HG03060 (cell line): ENCODE measurements around the gene ADCY4.
"Not testable (repeated sequence)": the region's sequence is repeated elsewhere in the genome, so short reads cannot be mapped to it uniquely, and the experiment has no call there.

Source experiments
- ATAC-seq: cut with Tn5 transposase; IDR thresholded peaks from one replicate; pipeline ENCODE4 v1.9.1; 2021; ENCODE audit warnings: low read depth, moderate number of reproducible peaks; ENCODE audit not compliant: unreplicated experiment

ADCY4 gene

DNA sequence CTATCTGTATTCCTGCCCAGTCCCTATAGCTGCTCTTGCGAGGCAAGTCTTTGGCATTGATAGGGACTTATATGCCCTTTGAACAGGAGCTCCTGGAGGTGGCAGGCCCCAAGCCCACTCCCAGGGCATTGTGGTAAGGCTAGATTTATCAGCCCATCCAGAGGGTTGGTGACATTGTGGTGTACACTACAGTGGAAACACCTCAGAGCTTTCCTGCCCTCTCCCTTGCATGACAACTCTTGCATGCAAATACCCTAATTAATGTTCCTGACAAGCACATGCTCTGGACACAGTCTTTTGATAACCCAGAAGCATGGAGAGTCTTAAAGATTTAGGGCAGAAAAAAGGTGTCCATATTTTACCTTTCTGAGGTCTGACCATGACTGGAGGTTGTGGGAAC lies 5.7 kb upstream of the ADCY4 start:
- ATAC-seq, result no peak

DNA sequence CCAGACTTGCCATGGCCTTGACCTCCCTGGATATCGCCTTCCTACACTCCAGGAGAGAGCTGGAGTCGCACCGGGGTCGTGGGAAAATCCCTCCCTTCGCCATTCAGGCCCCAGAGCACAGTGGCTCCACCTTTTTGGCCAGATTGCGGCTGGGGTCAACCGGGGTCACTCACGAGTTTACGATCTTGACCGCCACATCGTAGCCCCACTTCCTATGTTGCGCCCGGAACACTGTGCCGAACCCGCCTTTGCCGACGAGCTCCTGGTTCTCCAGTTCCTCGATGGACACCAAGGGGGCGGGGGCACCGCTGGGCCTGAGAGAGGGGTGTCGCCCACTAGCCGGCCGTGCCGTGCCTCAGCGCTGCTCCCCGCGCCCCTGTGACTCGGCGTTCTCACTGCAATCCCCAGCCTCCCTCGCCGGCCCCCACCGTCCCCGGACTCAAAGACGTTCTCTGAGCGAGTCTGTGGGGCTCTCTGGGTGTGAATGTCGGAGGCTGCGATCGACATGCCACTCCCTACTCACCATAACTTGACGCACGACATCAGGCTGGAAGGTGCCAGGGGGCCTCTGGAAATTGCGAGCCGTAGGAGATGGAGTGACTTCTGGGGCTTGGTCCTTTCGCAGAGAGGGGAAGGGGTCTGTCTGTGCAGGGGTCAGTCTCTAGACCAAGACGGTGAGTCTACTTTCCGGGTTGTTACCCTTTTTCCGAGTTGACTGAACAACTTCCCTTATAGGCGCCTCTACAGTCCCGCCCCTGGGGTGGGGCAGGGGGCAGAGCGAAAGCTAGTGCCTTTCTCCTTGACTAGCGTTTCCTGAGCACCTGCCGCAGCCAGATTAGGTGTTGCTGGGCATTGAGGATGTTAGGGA lies 4.6 kb upstream of the ADCY4 start, which contains the start of gene RIPK3:
Gene RIPK3 (minus strand): TSS at position 708 of the 868 bp plus-strand sequence. CDS start 165 bp downstream, at position 543.
- no peak for ATAC-seq

DNA sequence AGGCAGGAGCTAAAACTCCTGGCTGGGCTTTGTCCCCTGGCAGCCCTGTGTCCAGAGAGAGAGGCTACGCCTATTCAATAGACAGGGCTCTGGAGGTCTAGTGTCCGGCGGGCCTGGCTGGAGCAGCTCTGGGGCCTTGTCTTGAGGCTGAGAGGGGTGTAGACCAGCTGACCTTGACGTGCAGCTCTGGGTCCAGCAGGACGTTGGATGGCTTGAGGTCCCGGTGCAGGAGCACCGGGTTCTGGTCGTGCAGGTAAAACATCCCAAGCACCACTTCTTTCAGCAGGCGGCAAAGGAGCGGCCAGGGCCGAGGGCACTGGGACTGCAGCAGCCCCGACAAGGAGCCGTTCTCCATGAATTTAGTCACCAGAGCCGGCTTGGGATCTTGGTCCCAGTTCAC lies 4.0 kb upstream of the ADCY4 start:
- no peak for ATAC-seq

DNA sequence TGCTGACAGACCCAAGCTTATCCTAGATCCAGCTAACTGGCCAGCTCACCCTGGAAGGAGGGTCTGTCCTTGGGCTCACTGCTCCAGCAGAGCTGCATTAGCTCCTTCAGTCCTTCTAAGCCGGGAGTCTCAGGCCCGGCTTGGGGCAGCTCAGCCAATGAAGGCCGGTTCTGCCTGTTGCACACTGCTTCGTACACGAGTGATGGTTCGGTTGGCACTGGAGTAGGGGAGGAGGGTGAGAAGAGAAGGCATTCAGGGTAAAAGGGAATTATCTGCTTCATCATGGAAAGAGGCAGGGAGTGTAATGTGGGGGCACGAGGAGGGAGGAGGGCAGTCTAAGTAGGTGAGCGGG lies 2.9 kb upstream of the ADCY4 start:
- ATAC-seq, result no peak

DNA sequence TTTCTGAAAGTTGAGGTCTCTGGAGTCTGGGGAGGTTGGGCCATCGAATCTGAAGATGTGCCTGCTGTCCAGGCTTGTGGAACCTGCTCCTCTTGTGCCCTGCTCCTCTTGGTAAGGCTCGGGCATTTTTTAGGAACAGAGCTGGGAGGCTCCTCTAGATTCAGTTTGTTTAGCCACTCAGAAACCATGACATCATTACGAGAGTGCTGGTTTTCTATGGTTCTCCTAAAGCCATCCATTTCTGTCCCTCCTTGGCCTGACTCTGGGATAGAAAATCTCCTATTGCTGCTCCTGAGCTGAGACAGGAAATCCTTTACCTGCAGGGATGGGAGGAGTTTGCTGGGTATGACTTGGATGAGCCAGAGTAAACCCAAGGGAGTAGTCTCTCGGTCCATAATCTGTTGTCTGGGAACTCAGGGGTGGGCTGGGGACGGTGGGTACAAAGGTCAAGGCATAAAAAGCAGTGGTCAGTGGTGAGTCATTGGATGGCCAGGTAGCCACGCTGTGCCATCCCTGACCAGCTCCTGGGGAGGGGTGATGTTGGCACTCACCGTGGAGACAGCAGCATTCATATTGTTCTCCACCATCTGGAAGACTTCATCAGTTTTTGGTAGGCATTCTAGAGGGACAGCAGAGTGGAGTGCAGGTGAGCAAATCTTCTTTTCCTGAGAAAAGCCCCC lies 2.4 kb upstream of the ADCY4 start:
- ATAC-seq, result no peak

DNA sequence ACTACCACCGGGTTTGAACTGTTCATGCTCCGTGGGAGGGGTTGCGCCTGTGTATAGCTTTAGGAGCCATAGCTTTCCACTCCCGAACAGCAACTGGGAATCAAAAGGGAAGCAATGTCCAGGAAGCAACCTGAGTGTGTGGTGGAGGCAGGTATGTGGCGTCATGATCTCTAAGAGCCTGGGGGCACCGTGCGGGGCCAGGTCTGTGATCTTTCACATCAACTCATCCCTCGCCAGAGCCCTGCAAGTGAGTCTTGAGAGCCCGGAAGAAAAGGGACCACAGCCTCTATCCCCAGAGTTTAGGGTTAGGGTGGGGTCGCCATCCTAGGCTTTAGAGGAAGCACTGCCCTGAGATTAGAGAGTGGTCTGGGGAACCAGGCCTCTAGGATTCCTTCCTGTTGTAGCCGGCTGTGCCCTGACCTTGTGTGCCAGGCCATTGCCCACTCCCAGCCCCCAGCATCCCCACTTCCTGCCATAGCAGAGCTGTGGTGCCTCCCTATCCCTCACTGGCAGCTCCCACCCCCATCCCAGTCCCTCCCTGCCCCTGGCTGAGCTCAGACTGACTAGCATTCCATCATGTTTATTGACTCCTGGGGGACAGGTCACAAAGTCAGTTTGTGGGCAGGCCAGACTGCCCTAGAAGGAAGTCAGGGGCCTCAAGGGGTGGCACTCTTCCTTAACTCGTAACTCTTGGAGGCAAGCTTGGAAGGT lies 745 bp upstream of the ADCY4 start:
- ATAC-seq, result no peak

DNA sequence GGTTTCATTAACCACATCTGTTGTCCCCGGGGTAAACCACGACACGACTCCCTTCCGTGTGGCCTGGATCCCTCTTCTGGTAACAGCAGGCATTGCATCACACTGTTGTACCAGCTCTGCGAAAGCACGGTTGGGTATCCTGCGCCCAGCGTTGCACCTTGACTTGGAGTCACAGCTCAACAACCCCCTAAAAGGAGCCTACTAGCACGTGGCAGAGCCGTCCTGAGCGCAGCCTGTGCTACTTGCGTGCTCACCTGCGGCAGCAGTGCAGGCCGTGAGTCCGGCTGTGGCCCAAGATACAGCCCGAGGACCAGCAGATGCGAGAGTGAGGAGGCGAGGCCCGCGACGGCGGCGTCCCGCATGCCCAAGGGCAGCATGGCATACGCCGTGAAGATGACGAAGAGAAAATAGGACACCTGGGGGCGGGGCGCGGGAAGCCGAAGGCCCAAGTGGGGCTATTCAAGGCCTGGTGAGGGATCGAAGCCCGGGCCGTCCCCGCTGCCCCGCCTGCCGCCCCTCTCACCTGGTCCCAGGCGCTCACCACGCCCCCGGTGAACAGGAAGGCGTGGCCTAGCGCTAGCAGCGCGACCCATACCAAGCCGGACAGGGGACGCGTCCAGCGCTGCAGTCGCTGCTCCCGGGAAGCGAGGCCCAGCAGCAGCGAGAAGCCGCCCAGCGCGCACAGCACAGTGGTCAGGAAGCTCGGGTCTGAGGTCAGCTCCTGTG lies 2.4 kb downstream of the ADCY4 start:
- peak; percentile 63 for ATAC-seq

DNA sequence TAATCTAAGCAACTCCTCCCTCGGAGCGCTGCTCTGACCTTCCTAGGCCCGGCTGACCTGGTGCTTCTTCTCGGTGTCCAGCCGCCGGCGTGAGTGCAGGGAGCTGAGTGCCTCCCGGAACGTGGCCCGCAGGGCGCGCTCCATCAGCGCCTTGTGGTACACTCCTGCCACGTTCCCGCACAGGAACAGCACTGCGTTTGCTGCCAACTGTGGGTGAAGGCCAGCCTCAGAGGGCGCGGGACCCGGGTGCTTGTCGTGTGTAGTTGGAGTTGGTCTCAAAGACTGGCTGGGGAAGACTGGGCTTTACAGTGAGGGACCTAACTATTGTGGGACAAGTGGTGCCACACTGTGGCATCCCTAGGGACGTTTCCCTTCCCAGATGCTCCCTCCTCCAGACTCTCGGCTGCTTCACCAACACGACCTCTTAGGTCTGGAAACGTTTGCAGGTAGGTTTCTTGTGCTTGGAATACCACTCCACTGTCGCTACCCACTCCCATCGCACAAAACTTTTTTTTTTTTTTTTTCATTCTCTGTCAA lies 3.1 kb downstream of the ADCY4 start:
- ATAC-seq, result no peak

DNA sequence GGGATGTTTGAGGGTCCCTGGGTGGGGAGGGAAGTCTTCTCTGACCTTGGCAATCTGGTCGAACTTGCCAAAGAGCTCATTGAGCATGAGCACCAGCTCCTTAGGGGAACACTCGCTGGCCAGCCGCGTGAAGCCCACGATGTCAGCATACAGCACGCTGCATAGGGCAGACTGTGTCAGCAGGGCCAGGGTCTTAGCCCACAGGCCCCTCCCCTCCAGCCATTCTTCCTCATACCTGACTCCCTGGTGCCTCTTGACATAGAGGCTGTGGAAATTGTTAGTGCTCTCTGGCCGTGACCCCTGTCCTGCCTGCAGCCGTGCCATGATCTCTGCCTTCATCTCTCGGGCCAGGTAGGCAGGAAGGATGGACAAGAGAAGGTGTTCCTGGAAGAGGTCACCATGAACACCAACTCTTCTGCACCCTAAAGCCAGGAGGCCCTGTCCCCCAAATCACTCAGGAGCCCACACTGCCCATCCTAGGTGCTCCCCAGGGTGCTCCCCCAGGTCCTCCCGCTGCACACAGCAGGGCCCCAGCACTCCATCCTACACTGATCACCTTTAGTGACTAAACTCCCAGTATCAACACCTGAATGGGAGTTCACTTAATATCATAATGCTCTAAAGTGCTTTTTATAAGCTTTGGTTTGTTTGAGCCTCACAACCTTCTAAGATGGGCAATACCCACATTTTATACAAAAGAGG lies 3.7 kb downstream of the ADCY4 start:
- no peak for ATAC-seq

DNA sequence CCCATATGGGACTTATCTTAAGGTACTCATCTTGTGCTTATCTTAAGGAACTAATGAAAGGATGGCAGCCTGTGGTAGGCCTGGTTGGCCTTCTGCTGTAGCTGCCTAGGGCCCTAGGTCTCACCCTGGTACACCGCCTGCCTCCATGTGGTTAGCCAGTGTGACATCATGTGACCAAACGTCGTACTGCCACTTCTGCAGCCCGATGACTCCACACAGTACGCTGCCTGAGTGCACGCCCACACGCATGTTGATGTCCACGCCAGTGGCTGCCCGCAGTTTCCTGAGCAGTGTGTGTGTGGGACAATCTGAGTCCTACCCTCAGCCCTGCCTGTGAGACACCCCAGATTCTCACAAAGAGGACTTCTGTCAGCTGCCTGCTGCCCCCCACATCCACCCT lies 5.1 kb downstream of the ADCY4 start:
- ATAC-seq, result no peak

DNA sequence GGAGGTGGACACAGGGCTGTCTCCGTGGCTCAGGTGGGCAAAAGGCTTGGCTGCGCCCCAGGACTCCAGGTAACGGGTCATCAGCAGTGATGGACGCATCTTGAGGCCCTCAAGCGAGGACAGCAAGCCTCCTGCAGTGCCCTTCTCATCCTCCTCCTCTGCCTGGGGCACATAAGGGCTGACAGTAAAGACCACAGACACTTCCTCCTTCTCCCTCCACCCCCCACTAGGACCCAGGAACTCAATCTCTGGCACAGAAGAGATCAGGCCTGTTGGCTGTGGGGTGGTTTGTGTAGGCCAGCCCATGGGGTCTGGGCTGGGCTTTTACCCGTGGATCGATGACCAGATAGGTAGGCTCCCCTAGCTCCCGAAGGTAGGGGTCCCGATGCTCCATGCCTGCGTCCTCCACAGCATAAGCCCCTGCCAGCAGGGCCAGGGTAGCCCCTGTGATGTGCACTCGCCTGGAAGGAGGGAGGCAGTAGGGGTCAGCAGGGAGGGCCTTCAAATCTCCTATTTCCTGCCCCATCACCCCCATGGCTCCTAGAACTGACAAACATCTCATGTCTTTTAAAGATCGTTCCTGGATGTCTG lies 5.7 kb downstream of the ADCY4 start:
- no peak for ATAC-seq

DNA sequence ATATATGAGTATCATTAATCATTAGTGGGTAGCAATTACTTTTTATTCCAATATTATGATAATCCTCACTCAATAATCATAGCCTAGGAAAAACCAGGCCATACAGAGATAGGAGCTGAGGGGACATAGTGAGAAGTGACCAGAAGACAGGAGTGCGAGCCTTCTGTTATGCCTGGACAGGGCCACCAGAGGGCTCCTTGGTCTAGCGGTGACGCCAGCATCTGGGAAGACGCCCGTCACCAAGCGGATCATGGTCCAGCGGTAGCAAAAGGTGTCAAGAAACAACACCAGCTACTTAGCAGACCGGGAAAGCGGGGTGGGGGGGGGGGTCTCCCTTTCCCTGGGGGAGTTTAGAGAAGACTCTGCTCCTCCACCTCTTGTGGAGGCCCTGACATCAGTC lies 7.0 kb downstream of the ADCY4 start:
- not testable (repeated sequence) for ATAC-seq

DNA sequence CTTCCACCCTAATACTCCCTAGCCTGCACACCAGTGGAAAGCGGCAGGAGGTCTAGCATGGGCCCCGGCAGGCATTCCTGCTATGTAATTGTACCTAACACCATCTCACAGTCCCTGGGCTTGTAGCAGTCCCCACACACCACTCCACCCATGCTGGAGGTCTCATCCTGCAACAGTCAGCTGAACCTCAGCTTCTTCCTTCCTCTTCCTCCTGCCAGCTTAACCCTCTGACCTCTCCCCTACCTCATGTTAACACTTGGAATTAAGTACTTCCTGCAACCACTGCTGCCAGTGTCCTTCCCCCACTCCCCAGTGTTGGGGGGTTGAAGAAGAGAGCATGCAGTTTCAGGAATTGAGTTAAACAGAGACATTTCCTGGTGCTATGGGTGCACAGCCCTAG lies 7.6 kb downstream of the ADCY4 start:
- ATAC-seq, result no peak

DNA sequence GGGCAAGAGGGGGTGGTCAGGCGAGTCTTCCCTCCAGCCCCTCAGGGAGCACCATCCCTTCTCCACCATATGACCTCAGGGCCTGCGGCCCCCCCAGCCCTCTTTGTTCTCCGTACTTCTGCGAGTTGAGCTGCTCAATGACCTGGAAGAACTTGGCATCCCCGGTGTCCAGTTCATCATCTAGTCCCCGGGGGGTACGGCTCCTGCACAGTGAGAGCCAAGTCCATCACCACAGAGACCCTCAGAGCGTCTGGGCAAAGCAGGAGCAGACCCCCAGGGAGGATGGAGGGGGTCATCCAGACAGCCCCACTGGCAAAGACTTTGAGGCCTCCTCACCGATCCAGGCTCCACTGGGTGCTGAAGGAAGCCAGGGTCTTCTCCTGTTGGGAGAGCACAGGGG lies 8.9 kb downstream of the ADCY4 start:
- ATAC-seq, result no peak

DNA sequence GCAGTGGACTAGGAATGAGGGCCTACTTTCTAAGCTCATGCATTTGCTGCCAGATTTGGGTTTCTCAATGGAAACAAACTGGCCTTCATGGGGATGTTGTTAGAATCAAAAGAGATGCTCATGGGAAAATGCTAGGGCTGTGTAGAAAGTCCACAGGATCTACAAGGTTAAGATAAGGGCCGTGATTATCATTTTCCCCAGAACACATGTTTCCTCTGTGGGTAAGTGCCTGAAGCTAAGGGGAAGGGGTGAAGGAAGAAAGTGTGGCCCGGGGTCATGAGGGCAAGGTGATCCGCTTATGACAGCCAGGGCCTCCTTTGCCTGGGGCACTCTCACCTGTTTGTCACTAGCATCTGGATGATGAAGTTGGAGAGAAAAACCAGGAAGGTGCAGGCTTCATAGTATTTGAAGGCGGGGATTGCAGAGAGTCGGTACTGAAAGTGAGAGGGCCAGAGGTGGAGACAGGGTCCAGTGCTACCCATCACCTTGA lies 9.8 kb downstream of the ADCY4 start:
- ATAC-seq, result no peak

DNA sequence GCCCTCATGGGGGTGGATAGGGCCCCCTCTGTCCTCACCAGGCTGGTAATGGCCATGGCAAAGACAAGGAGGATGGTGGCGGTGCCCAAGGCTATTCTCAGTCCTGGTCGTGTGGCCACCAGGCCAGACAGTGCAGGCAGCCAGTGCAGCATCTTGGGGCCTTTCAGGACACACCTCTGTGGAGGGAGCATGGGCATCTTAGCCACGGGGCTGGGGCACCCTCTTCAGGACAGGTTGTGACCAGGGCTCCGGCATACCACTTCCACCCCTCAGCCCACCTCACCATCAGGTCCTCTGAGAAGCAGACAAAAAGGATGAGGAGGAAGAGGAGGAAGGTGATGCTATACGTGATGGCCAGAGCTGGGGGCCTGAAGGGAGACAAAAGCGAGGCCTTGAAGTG lies 10.8 kb downstream of the ADCY4 start:
- no peak for ATAC-seq

DNA sequence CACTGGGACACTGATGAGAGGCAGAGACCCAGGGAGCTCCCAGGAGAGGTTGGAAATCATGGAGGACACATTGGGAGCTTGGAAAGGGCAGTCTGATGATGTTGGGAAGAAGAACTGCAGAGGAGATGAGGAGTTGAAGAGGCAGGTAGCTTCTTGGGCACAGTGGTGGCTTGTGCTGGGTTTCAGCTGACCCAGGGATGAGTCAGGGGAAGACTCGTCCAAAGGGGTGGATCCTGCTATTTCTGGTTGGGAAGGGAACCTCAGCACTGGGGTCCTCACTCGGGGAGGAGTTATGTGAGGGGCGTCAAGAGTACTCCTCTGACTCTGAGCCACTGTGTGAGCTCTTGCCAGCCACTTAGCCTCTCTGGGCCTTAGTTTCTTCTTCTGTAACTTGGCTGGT lies 11.5 kb downstream of the ADCY4 start:
- no peak for ATAC-seq

DNA sequence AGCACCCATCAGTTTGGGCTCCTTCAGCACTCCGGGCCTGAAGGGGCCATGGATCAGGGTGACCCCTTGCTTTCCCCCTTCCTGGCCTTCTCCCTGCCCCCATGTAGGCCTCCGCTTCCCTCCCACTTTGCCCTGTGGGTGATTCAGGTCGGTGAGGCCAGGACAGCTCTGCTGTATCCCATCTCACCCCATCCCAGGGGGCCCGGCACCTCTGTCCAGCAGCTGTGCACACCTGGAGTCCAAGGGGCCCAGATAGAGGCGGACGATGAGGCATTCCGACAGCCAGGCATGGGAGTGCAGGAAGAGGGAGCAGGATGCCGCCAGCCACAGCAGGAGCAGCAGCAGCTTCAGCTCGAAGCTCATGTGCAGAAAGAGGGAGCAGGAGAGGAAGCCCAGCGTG lies 12.2 kb downstream of the ADCY4 start:
- no peak for ATAC-seq

DNA sequence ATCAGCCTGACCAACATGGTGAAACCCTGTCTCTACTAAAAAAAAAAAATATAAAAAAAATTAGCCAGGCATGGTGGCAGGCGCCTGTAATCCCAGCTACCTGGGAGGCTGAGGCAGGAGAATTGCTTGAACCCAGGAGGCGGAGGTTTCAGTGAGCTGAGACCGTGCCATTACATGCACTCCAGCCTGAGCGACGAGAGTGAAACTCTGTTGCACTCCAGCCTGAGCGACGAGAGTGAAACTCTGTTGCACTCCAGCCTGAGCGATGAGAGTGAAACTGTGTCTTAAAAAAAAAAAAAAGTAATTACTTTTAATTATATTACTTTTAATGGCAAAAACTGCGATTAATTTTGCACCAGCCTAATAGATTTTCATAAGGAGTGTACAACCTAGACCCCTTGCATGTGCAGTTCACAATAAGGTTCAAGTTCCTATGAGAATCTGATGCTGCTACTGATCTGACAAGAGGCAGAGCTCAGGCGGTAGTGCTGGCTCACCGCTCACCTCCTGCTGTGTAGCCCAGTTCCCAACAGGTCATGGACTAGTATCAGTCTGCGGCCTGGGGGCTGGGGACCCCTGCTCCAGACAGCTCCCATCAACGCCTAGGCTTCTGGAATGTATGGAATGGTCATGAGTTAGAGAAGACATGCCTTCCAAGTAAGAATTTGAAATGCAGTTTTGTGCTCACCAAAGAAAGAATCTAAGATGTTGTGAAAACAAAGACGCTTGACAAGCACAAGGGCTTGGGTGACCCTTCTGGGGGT lies 13.5 kb downstream of the ADCY4 start:
- no peak for ATAC-seq
